ENCODE measurements around the gene DNAJB7.

DNA sequence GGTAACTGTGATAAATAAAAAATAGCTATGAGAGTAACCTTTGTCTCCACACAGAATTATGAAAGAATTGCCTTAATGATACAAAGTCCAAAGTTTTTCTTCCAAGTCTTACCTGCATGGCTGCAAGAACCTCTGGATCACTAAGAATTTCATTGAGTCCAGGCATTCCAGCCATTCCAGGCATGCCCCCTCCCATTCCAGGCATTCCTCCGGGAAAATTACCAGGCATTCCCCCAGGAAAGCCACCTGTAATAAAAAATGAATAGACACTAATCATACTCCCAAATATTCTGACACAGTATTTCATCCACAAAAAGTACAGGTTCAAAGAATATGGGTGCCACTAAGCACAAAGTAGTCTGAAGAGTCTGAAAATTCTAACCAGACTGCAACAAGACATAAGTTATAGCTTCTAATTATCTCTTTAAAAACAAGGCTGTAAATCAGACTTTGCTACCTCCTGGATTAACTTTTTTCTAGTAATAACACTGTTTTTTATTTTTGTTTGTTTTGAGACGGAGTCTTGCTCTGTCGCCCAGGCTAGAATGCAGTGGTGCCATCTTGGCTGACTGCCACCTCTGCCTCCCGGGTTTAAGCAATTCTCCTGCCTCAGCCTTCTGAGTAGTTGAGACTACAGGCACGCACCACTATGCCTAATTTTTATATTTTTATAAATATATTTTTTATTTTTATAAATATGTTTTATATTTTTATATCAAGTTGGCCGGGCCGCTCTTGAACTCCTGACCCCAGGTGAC is 34.8 kb downstream of the DNAJB7 start:
- TF ChIP-seq, protein P1, sequence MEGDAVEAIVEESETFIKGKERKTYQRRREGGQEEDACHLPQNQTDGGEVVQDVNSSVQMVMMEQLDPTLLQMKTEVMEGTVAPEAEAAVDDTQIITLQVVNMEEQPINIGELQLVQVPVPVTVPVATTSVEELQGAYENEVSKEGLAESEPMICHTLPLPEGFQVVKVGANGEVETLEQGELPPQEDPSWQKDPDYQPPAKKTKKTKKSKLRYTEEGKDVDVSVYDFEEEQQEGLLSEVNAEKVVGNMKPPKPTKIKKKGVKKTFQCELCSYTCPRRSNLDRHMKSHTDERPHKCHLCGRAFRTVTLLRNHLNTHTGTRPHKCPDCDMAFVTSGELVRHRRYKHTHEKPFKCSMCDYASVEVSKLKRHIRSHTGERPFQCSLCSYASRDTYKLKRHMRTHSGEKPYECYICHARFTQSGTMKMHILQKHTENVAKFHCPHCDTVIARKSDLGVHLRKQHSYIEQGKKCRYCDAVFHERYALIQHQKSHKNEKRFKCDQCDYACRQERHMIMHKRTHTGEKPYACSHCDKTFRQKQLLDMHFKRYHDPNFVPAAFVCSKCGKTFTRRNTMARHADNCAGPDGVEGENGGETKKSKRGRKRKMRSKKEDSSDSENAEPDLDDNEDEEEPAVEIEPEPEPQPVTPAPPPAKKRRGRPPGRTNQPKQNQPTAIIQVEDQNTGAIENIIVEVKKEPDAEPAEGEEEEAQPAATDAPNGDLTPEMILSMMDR (IDR thresholded peaks at IDR 0.05), result no peak
- no peak for TF ChIP-seq POLR2A (IDR thresholded peaks at IDR 0.05)
